Measurements from ENCODE around the gene EML6.

- TF ChIP-seq CTCF (IDR thresholded peaks at IDR 0.05 in 4 of 5, conservative IDR thresholded peaks at IDR 0.05 in 1 of 5) (no peak), POLR2A (IDR thresholded peaks at IDR 0.05) (no peak)
These were observed 144.0 kb downstream of the EML6 start for GRCh38 chr2:54867457-54867856.

All from gastrocnemius medialis (tissue), 4 donors.